HG03066 (cell line): Measurements from ENCODE around the gene PIK3R5.

Source experiments
- ATAC-seq: cut with Tn5 transposase; IDR thresholded peaks from one replicate; pipeline ENCODE4 v1.9.1; 2021; ENCODE audit warnings: low read depth; ENCODE audit not compliant: unreplicated experiment

Gene PIK3R5

DNA sequence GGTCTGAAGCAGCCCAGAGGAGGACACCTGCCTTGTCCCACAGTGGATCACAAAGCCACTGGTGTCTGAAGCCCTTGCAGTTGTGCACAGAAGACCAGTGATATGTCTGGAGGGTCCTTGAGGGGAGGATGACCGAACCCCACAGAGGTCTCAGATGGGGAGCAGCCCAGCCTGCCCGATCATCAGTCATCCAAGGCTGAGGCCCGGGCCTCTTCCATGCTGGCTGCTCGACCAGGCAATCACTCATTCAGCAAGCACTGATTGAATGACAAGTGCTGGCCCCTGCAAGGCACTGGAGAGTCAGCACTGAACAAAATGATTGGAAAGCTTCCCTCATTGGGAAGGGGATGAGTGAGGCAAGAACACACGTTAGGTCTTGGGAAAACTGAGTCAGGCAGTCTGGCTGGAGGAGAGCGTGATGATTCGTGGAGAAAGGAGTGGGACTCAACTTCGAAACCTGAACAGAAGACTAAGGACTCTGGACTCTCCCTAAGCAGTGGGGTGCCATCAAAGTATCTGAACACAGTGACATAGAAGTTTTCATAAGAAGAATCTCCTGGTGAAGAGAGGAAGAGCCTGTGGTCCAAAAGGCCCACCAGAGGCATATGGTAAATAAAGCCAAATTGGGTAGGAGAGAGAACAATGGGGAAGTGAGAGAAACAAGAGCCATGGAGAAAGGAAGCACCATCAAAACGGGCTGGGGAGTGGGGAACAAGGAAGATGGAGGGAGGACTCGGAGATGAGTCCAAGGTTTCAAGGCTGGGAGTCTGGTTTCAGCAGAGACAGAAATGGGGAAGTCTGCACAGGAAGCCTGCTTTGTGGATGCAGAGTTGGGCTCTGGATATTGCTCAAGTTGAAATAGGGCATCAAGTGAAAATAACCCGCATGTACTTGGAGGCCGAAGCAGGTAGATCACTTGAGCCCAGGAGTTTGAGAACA is 10.2 kb downstream of the PIK3R5 start:
- no peak for ATAC-seq

DNA sequence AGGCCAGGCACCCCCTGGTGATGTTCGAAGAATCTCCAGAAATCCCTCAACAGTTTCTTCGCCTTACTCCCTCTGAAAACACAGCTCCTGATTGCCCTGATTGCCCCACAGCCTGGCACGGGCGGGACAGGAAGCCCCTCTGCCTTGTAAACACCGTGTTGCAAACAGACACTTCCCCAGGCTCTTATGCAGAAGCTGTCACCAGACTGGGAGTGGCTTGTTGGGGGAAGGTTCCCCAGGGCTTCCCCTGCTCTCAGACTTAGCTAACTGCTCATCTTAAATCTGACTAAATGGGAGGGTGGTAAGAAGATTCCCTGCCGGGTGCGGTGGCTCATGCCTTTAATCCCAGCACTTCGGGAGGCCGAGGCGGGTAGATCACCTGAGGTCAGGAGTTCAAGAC is 11.2 kb downstream of the PIK3R5 start:
- no peak for ATAC-seq

DNA sequence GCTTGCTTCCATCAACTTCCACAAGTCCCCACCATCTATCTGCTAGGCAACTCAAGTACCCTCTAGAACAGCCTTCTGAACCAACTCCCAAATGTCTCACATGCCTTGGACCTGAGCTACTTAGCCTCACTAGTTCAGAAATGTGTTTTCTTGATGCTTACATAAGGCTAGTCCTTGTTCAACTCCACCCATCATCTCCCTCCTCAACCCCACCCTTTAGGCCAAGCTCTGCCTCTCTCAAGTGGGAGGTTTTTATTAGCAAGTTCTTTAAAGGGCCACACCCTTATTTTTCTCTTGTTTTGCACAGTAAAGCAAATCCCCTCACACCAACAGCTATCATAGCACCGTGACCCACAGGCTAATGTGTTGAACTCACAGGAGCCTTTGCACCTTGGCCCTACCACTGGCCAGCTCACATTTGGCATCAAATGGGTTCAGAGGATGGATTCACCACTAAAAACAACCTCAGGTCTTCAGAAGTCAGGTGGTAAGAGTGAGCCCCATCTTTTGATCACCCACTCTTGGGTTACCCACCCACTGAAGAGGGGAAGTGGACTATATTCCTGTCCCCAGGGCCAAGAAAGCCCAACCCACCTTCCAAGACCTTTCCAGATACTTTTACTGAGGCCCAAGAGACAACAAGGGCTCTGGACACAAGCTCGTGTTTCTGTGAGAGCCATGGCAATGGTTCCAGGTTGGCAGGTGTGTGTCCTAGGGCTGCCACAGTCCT is 12.2 kb downstream of the PIK3R5 start:
- no peak for ATAC-seq

DNA sequence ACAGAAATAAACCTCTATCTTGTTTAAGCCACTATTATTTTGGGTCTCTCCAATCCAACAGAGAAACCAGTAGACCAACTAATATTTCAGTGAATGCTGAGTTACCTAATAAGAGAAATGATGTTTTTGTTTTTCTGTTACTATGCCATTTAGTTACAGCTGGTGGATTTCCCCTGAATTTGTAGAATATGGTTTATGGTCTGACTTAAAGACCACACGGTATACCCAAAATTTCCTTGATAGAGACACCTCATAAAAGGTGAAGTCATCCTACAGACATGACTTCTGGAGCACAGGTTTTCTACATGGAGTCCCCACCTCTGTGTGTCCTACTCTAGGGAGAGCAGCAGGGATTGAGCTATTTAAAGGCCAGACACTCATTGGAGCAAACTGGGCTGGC is 13.3 kb downstream of the PIK3R5 start:
- no peak for ATAC-seq

DNA sequence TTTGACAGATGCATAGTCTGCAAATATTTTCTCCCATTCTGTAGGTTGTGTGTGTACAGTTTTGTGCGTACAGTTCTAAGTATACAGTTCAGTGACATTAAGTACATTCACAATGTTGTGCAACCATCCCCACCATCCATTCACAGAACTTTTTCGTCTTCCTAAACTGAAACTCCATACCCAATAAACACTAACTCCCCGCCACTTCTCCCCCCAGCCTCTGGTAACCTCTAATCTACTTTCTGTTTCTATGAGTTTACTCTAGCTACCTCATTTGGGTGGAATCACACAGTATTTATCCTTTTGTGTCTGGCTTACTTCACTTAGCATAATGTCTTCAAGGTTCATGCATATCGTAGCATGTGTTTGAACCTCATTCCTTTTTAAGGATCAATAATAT is 14.3 kb downstream of the PIK3R5 start:
- ATAC-seq, result no peak

DNA sequence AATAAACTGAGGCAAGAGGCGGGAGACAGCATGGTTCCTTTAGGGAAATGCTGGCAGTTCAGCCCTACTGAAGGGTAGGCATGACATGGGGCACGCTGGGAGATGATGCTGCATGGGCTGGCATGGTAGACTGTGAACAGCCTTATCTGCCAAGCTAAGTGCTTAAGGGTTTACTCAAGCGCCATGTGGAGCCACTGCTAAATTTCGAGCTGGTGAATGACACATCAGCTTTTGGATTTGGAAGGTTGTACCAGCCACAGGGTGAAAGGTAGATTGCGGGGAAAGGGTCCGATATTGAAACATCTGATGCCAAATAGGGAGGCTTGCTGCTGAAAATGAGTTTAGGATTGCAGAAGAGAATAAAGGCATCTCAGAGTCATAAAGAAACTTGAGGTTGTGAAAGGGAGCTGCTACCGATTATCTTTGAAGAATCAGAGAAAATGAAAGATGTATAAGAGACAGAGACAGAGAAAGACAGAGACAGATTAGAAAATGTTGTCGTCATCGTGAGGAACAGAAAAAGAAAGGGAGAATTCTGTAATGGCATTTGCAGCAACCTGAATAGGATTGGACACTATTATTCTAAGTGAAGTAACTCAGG is 16.3 kb downstream of the PIK3R5 start:
- no peak for ATAC-seq

DNA sequence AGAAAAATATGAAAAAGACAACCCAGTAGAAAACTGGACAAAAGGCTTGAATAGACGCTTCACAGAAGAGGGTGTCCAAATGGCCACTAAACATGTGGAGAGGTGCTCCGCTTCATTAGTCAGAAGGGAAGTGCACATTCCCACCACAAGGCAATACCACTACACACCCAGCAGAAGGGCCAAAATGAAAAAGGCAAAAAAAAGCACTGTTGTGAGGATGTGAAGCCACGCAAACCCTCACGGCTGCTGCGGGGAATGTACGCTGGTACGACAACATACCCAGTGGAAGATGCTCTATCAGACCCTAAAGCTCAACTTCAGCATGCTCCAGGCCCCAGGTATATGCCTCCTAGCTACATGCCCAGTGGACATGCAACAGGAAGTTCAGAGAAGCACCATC is 17.0 kb downstream of the PIK3R5 start:
- no peak for ATAC-seq

DNA sequence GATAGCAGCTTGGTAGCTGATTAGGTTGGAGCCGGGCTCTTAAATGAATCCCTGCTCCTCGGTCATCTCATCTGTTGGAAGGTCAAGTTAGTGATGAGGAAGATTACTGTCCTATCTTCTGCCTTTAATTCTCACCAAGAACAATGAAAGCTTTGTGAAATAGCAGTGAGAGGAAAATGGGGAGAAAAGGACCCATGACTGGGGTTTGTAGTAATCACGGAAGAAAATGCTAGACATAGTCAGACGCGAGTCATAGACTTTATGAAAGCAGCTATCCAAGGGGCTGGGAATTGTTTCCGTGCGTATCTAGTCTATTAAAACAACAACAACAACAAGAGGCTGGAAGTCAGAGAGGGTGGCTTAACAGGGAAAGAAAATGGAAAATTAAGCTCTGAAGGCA is 18.3 kb downstream of the PIK3R5 start:
- ATAC-seq, result no peak

DNA sequence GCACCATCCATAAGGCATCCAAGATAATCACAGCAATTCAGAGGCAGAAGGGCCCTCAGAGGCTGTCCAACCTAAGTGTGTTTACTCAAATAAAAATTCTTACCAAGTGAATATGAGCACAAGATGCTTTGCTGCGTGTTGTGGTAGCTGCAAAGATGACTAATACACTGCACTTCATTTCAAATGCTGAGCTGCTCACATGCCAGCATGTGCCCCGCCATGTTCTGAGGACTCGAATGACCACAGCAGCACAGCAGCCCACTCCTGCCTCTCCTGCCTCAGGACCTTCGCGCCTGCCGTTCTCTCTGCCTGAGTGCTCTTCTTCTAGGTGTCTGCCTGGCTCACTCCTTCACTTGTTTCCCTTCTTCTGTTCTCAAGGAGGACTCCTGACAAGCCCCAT is 19.0 kb downstream of the PIK3R5 start:
- ATAC-seq, result no peak

DNA sequence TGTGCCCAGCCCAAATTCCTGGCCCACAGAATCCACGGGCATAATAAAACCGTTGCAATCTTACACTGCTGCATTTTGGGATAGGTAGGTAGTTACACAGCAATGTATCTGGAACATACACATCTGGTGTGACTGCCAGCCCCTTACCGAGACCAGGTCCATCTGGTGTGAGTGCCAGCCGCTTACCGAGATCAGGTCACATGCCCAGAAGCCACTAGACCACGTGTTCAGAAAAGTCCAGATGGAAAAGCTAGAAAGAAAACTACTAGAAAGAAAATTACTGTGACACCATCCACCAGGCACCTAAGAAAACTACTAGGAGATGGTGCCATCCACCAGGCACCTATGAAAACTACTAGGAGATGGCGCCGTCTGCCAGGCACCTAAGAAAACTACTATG is 19.4 kb downstream of the PIK3R5 start:
- ATAC-seq, result no peak

DNA sequence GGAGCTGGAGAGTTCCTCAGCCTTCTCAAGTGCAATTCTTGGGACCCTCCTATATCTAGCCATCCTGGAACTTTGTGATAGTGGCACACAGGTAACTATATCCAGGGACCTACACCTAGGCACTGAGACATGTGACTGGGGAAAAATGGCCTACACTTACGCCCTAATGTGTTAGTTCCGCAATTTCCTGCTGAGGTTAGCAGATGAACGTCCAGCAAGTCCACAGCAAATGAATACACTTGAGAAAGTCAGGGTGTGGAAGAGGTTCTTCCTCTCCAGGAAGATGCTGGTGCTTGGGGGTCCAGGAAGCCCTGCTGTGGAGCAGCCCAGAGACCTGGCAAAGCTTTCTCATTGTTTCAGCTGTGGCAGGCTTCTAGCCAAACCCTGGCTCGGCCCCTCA is 20.8 kb downstream of the PIK3R5 start:
- ATAC-seq, result no peak

DNA sequence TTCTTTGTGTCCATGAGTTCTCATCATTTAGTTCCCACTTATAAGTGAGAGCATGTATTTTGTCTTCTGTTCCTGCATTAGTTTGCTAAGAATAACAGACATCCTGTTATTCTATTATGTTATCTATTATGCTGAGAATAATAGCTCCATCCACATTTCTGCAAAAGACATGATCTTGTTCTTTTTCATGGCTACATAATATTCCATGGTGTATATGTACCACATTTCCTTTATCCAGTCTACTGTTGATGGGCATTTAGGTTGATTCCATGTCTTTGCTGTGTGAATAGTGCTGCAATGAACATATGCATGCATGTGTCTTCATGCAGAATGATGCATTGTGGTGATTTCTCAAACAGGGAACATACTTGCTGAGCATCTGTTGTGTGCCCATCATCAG is 21.4 kb downstream of the PIK3R5 start:
- no peak for ATAC-seq

DNA sequence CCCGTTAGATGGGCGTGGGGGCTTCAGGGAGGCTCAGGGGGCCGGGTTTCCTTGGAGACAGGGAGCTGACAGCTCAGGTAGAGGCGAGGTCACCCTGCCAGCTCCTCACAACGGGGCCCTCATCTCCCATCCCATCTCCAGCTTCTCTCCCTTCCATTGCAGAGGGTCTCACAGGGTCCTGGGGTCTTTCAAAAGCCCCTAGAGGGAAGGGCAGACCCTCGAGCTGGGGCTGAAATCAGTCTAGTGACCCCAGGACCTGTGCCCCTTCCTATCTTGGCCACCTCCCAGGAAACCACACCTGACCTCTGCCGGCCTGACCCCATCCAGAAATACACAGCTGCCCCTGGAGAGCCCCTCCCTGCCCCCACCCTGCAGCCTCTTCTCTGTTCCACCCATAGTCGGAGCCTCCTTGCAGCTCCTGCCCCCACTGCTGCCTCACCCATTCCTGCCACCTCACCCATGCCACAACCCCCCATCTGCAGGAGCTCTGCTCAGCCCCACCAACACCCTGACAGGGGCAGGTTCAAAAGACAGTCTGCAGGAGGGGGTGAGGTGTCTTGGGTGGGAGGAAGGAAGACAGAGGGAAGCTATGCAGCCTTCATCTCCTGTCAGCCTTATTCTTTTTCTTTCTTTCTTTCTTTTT is 23.4 kb downstream of the PIK3R5 start:
- ATAC-seq, result no peak

DNA sequence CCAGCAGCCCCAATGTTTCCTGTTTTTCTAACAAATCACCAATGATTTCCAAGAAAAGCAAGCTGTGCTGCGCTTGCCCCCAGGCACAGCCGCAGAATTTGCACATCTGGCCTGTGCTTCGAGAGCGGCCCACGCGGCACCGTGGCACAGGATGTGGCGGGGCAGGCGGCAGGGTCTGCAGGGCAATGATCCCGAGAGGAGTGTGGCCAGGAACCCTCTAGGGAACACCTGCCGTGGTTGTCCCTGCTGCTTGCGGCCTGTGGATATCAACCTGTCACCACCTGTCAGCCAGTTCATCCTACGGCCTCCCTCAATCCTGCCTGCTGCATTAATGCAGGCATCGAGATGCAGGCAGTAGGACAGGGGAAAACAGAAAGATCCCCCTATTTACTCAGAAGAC is 24.0 kb downstream of the PIK3R5 start:
- no peak for ATAC-seq

DNA sequence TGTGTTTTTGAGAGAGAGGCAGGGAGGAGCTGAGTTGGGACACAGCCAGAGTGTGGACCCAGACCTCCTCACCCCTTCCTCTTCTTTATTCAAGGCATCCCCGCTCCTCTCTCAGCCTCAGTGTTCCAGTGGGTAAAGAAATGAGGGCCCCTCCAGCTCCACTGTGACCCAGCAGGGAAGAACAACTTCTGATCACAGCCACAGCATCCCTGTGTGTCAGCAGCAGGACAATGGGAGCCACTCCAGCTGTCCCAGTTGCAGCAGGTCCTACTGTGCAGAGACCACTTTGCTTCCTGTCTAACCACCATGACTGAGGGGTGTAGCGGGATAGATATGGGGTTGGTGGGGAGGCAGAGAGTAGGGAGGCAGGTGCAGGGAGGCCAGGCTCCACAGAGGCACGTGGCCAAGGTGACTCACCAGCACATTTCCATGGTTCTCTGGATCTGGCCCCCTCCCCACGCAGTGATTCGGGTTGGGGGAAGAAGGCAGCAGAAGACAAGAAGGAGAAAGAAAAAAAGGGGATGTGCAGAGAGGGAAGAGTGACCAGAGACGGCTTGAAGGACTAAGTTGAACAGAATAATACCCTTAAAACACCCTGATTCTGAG is 24.5 kb downstream of the PIK3R5 start:
- ATAC-seq, result no peak

DNA sequence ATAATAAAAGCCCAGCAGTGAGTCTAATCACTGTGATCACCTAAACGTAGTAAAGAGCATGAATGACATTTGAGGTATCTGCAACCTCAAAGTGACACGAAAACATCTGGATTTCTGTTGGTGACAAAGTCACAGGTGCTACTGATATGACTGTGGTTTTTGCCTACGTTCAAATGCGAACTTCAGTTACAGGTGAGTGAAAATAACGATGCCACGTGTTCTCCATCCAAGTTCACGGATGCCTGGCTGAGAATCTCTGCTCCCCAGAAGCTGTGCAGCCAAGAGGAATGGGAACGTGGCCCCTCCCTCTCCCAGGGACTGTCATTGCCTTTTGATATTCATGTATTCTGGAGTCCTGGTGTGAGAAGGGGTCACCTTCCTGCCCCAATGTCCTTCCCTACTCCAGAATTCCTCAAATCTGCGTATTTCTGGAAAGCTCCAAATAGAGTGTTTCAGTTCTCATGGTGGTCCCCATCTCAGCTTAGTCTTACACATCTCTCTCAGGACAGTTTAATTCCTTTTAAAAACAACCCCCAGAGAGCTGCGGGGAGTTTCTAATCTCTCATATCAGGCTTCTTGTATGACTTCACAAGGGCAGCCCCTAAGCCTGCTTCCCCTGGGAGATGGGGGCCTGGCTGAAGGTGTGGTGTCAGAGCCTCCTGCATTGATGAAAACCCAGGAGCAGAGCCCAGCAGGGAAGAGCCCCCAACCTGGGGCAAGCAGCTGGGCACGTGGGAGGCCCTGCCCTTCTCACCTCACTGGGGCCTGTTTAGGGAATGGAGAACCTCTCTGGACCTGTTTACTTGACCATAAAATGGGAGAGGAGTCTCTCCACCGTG is 25.8 kb downstream of the PIK3R5 start:
- ATAC-seq, result no peak

DNA sequence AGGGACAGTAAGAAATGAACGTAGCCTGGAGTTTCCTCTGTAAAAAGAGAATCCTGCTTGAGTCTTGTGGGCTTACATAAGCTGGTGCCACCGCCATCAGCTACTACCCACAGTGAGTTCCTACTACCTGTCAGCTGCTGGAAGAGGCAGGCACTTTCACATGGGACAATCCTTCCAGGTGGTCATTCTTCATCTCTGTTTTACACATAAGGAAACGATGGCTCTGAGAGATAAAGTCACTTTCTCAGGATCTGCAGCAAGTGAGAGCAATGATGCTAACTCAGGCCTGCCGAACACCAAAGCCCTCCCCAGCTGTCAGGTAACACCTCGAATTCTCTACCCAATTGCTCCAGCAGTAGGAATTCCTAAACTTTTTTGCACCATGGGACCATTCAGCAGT is 26.6 kb downstream of the PIK3R5 start:
- ATAC-seq, result no peak

DNA sequence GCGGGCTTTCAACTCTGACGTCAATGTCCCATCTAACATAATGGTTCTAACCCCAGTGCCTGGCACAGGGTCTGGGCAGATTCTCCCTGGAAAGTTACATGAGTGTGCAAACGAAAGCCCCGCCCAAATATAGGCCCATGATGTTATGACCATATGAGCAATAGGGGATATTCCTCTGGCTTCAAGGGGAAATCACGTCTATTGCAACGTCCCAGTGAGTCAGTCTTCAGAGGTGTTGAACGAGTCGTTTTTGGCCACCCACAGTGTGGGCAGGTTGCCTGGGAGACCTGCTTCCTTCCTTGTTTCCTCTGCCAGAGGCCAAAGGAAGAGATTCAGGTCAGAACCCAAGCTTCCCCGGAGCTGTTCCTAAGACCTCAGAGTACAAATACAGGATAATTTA is 30.3 kb downstream of the PIK3R5 start:
- no peak for ATAC-seq

DNA sequence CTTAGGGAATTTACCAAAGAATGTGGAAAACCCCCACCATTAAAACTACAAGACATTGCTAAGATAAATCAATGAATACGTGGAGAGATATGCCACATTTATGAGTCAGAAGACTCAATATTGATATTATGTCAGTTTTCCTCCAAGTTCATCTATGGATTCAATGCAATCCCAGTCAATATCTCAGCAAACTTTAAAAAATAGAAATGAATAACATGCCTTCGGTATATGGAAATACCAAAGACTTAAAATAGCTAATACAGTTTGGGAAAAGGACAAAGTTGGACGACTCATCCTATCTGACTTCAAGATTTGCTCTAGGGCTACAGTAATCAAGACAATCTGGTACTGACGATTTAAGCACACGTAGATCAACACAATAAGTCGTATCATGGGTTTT is 31.2 kb downstream of the PIK3R5 start:
- ATAC-seq, result no peak

DNA sequence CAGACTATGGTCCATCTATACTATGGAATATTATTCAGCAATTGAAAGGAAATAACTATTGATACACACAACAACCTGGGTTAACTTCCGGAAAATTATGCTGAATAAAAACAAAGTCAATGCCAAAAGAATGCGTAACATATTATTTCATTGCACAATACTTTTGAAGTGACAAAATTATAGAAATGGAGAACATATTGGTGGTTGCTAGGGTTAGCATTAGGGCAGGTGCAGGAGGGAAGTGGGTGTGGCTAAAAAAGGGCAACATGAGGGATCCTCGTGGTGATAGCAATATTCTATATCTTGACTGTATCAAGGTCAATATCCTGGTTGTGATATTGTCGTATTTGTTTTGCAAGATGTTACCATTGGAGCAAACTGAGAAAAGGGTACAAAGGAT is 34.9 kb downstream of the PIK3R5 start:
- ATAC-seq, result no peak
